Thoracic aorta endothelial cell (primary cell): ENCODE measurements around the gene FOS. TPM values are rescaled to one million over a fixed set of nuclear protein-coding genes. Genes with fewer than 3 reads are reported as not detected.

Source experiments
- small RNA-seq: library from RNA; depleted of rRNA; stranded (forward); fragments of <200 nt; gene quantifications from one replicate; pipeline ENCODE3, GENCODE V24; 2012
- total RNA-seq: library from RNA; depleted of rRNA; stranded (reverse); fragments of >200 nt; gene quantifications from 2 replicates; pipeline ENCODE4 v1.2.3, GENCODE V29; 2012

FOS gene
- 2.4 and 2.8 TPM in 2 replicates for total RNA-seq

DNA sequence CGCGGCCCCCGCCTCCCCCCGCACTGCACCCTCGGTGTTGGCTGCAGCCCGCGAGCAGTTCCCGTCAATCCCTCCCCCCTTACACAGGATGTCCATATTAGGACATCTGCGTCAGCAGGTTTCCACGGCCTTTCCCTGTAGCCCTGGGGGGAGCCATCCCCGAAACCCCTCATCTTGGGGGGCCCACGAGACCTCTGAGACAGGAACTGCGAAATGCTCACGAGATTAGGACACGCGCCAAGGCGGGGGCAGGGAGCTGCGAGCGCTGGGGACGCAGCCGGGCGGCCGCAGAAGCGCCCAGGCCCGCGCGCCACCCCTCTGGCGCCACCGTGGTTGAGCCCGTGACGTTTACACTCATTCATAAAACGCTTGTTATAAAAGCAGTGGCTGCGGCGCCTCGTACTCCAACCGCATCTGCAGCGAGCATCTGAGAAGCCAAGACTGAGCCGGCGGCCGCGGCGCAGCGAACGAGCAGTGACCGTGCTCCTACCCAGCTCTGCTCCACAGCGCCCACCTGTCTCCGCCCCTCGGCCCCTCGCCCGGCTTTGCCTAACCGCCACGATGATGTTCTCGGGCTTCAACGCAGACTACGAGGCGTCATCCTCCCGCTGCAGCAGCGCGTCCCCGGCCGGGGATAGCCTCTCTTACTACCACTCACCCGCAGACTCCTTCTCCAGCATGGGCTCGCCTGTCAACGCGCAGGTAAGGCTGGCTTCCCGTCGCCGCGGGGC, at the start of gene FOS:
TSS of gene FOS (plus strand) at position 407 of the 731 bp plus-strand sequence. CDS start at position 562, 155 bp downstream.

Small RNA genes lying within 50 kb of the gene (small RNA-seq; reads per million reads assigned to genes)
- not detected for gene RF00004

Other genes starting within 250 kb of the FOS start
- gene MLH3, start 227.4 kb upstream of the FOS start, total RNA-seq: 24.0 and 24.2 TPM in 2 replicates
- gene ACYP1, start 214.8 kb upstream of the FOS start, total RNA-seq: 16.2 and 19.5 TPM in 2 replicates
- gene ZC2HC1C, start 209.2 kb upstream of the FOS start, total RNA-seq: 1.1 and 2.0 TPM in 2 replicates
- 42.3 and 42.7 TPM in 2 replicates for gene NEK9, start 151.8 kb upstream of the FOS start, total RNA-seq
- 326 and 382 TPM in 2 replicates for gene TMED10, start 102.2 kb upstream of the FOS start, total RNA-seq
- gene JDP2, start 149.2 kb downstream of the FOS start, total RNA-seq: 3.3 and 6.1 TPM in 2 replicates
- gene BATF, start 243.6 kb downstream of the FOS start, total RNA-seq: 1.7 TPM in 1 of 2 replicates, not detected in the other